IMR-90 (cell line): ENCODE data around the gene IL4. TPM values are rescaled to one million over a fixed set of nuclear protein-coding genes. Genes with fewer than 3 reads are reported as not detected.

Experiments
- ATAC-seq: fragments of 200-7000 bp; cut with Tn5 transposase; 2 replicates; pipeline ENCODE4 v1.9.1; 2020; ENCODE audit warnings: low read depth, mild to moderate bottlenecking, moderate library complexity
- BruUV-seq: library from RNA; stranded (reverse); fragments of 400-500 nt; replicated peaks from 2 replicates; lab custom pipeline; 2021; lab: Mats Ljungman, UMichigan
- CTCF ChIA-PET: fragments of 300-600 bp; formaldehyde crosslinking; extraction: SDS; loops from one replicate; lab custom pipeline; 2021; ENCODE audit warnings: antibody characterized with exemption; lab: Yijun Ruan, JAX
- POLR2A ChIA-PET: fragments of 300-600 bp; sonication (Branson Sonifier 250); formaldehyde crosslinking; loops from one replicate; lab custom pipeline; 2022; ENCODE audit warnings: antibody characterized with exemption; ENCODE audit not compliant: unreplicated experiment; lab: Charles Lee
- DNase-seq: peaks from one replicate; pipeline ENCODE4 v3.0.0; 2013
- H2AFZ ChIP-seq: replicated peaks from 2 replicates; pipeline ENCODE3; 2013; ENCODE audit warnings: low read length, mild to moderate bottlenecking; ENCODE audit not compliant: poor library complexity
- H2AK5ac ChIP-seq: 2 replicates; pipeline ENCODE4 v1.6.1; 2013; ENCODE audit warnings: low read depth, low read length, inconsistent platforms
- H2AK9ac ChIP-seq: replicated peaks from 2 replicates; pipeline ENCODE3; 2013; ENCODE audit warnings: mild to moderate bottlenecking, low read depth, low read length, moderate library complexity; ENCODE audit not compliant: poor library complexity
- H2BK120ac ChIP-seq: 2 replicates; pipeline ENCODE4 v1.6.1; 2013; ENCODE audit warnings: low read depth, low read length, inconsistent platforms
- H2BK15ac ChIP-seq: 3 replicates; pipeline ENCODE4 v1.6.1; 2013; ENCODE audit warnings: low read depth, low read length, inconsistent platforms
- H2BK20ac ChIP-seq: 2 replicates; pipeline ENCODE4 v1.6.1; 2013; ENCODE audit warnings: low read depth, mild to moderate bottlenecking, inconsistent platforms, low read length, moderate library complexity
- H2BK5ac ChIP-seq: 2 replicates; pipeline ENCODE4 v1.6.1; 2013; ENCODE audit warnings: mild to moderate bottlenecking, low read depth, low read length, inconsistent platforms; ENCODE audit not compliant: poor library complexity, severe bottlenecking
- H3K14ac ChIP-seq: replicated peaks from 2 replicates; pipeline ENCODE4 v1.6.1; 2013; ENCODE audit warnings: low read depth, low read length, inconsistent platforms
- H3K18ac ChIP-seq: 2 replicates; pipeline ENCODE4 v1.6.1; 2013; ENCODE audit warnings: low read depth, low read length, control low read depth
- H3K23ac ChIP-seq: 2 replicates; pipeline ENCODE4 v1.6.1; 2013; ENCODE audit warnings: low read depth, low read length, inconsistent platforms
- H3K27ac ChIP-seq: 2 replicates; pipeline ENCODE4 v1.5.1; 2013; ENCODE audit warnings: mild to moderate bottlenecking, control low read depth, low read length; ENCODE audit not compliant: insufficient read depth
- H3K27me3 ChIP-seq: 2 replicates; pipeline ENCODE4 v1.6.1; 2013; ENCODE audit warnings: low read length; ENCODE audit not compliant: control insufficient read depth, insufficient read depth
- H3K36me3 ChIP-seq: 2 replicates; pipeline ENCODE4 v1.6.1; 2013; ENCODE audit warnings: low read length, mixed read lengths; ENCODE audit not compliant: control insufficient read depth, insufficient read depth
- H3K4ac ChIP-seq: 2 replicates; pipeline ENCODE4 v1.6.1; 2013; ENCODE audit warnings: low read depth, low read length, inconsistent platforms
- H3K4me1 ChIP-seq: 2 replicates; pipeline ENCODE4 v1.6.1; 2013; ENCODE audit warnings: low read length, mixed read lengths; ENCODE audit not compliant: control insufficient read depth, insufficient read depth
- H3K4me2 ChIP-seq: 2 replicates; pipeline ENCODE4 v1.6.1; 2013; ENCODE audit warnings: low read depth, mild to moderate bottlenecking, control low read depth, low read length, moderate library complexity
- H3K4me3 ChIP-seq: 2 replicates; pipeline ENCODE4 v1.5.1; 2013; ENCODE audit warnings: low read depth, mild to moderate bottlenecking, control low read depth, low read length, moderate library complexity; ENCODE audit not compliant: insufficient read depth
- H3K56ac ChIP-seq: 2 replicates; pipeline ENCODE4 v1.6.1; 2013; ENCODE audit warnings: low read length, inconsistent platforms; ENCODE audit not compliant: insufficient read depth; ENCODE audit errors: extremely low read depth
- H3K79me1 ChIP-seq, 2 experiments: 2 replicates each; pipeline ENCODE4 v1.6.1; 2013; ENCODE audit warnings: low read length in 2 of 2, inconsistent platforms in 1 of 2, low read depth in 1 of 2
- H3K9ac ChIP-seq: 2 replicates; pipeline ENCODE4 v1.6.1; 2013; ENCODE audit warnings: low read depth, low read length, control low read depth
- H3K9me1 ChIP-seq: 2 replicates; pipeline ENCODE4 v1.6.1; 2013; ENCODE audit warnings: low read length, inconsistent platforms; ENCODE audit not compliant: insufficient read depth
- H3K9me3 ChIP-seq: 2 replicates; pipeline ENCODE4 v1.6.1; 2013; ENCODE audit warnings: low read length; ENCODE audit not compliant: control insufficient read depth, insufficient read depth
- H4K20me1 ChIP-seq: 2 replicates; pipeline ENCODE4 v1.6.1; 2013; ENCODE audit warnings: low read length, inconsistent platforms; ENCODE audit not compliant: insufficient read depth
- H4K5ac ChIP-seq: 2 replicates; pipeline ENCODE4 v1.6.1; 2013; ENCODE audit warnings: mild to moderate bottlenecking, low read depth, low read length, control low read depth
- H4K8ac ChIP-seq, 2 experiments: 2 replicates each; pipeline ENCODE4 v1.6.1; 2013; ENCODE audit warnings: low read depth in 2 of 2, low read length in 2 of 2, control low read depth in 1 of 2, inconsistent platforms in 1 of 2
- H4K91ac ChIP-seq: 2 replicates; pipeline ENCODE4 v1.6.1; 2013; ENCODE audit warnings: low read depth, low read length, inconsistent platforms; ENCODE audit not compliant: insufficient read depth
- BHLHE40 ChIP-seq: fragments of 150-350 bp; IDR thresholded peaks from 2 replicates; pipeline ENCODE4 v1.6.1; 2016; ENCODE audit warnings: mild to moderate bottlenecking, low read depth, low read length
- CEBPB ChIP-seq: IDR thresholded peaks from 2 replicates; pipeline ENCODE4 v1.6.1; 2012; ENCODE audit warnings: low read depth, low read length, improper control_type of control experiment
- CHD1 ChIP-seq: IDR thresholded peaks from 2 replicates; pipeline ENCODE4 v1.6.1; 2012; ENCODE audit warnings: low read depth, low read length, improper control_type of control experiment
- CTCF ChIP-seq: conservative IDR thresholded peaks from 2 replicates; pipeline ENCODE4 v1.5.1; 2012; ENCODE audit warnings: mild to moderate bottlenecking, low read depth, low read length, improper control_type of control experiment
- ELK1 ChIP-seq: fragments of 150-350 bp; IDR thresholded peaks from 2 replicates; pipeline ENCODE4 v1.6.1; 2016; ENCODE audit warnings: low read depth, mild to moderate bottlenecking, low read length, moderate library complexity, borderline replicate concordance
- FOS ChIP-seq: fragments of 150-350 bp; IDR thresholded peaks from 2 replicates; pipeline ENCODE4 v1.6.1; 2016; ENCODE audit warnings: low read depth, low read length
- MAFK ChIP-seq: IDR thresholded peaks from 2 replicates; pipeline ENCODE4 v1.6.1; 2012; ENCODE audit warnings: low read depth, low read length, improper control_type of control experiment
- MAZ ChIP-seq: IDR thresholded peaks from 2 replicates; pipeline ENCODE4 v1.6.1; 2012; ENCODE audit warnings: low read depth, mild to moderate bottlenecking, low read length, improper control_type of control experiment, moderate library complexity, borderline replicate concordance
- MXI1 ChIP-seq: IDR thresholded peaks from 2 replicates; pipeline ENCODE4 v1.6.1; 2012; ENCODE audit warnings: low read depth, mild to moderate bottlenecking, low read length, moderate library complexity, borderline replicate concordance
- NFE2L2 ChIP-seq: fragments of 150-350 bp; IDR thresholded peaks from 2 replicates; pipeline ENCODE4 v1.6.1; 2016; ENCODE audit warnings: low read depth, mild to moderate bottlenecking, low read length
- POLR2A ChIP-seq: IDR thresholded peaks from 2 replicates; pipeline ENCODE4 v1.6.1; 2012; ENCODE audit warnings: mild to moderate bottlenecking, low read depth, low read length
- RAD21 ChIP-seq: IDR thresholded peaks from 2 replicates; pipeline ENCODE4 v1.6.1; 2012; ENCODE audit warnings: low read length, improper control_type of control experiment
- RCOR1 ChIP-seq: IDR thresholded peaks from 2 replicates; pipeline ENCODE4 v1.6.1; 2012; ENCODE audit warnings: mild to moderate bottlenecking, low read length, improper control_type of control experiment; ENCODE audit not compliant: insufficient replicate concordance
- RFX5 ChIP-seq: IDR thresholded peaks from 2 replicates; pipeline ENCODE4 v1.8.0; 2012; ENCODE audit warnings: low read depth, mild to moderate bottlenecking, low read length, moderate library complexity
- SMC3 ChIP-seq: fragments of 150-350 bp; IDR thresholded peaks from 2 replicates; pipeline ENCODE4 v1.6.1; 2016; ENCODE audit warnings: low read depth, mild to moderate bottlenecking, antibody characterized with exemption, low read length, moderate library complexity
- WGBS, 2 experiments: methylation state at CpG; one replicate each; pipeline versions ENCODE4 v1.1.5 to v1.1.7; 2013; ENCODE audit warnings: missing lambda C conversion rate in 2 of 2; ENCODE audit not compliant: insufficient read length in 1 of 2; ENCODE audit errors: extremely low coverage in 2 of 2; 5-methylcytosine and 5-hydroxymethylcytosine counted together
- dilution Hi-C: fragments of 300-500 bp; cut with HindIII; formaldehyde crosslinking; loops from one replicate; pipeline ENCODE4 v1.14.3; 2018; ENCODE audit warnings: low sequenced_read_pairs; ENCODE audit not compliant: unreplicated experiment
- in situ Hi-C: fragments of 300-500 bp; cut with MboI; formaldehyde crosslinking; loops from 3 replicates; pipeline ENCODE4 v1.14.3; 2019; ENCODE audit warnings: low sequenced_read_pairs, inconsistent platforms, mixed read lengths
- intact Hi-C: fragments of 100-400 bp; cut with micrococcal nuclease; formaldehyde crosslinking; loops from 2 replicates; pipeline ENCODE4 v1.10.0; 2022
- polyA plus RNA-seq, 3 experiments: library from polyadenylated mRNA; depleted of rRNA; stranded (reverse); fragments of >200 nt; gene quantifications; 2 replicates each; pipeline ENCODE4 v1.2.3, GENCODE V29; 2012; ENCODE audit warnings: low replicate concordance in 1 of 3
- total RNA-seq: library from RNA; depleted of rRNA; stranded (reverse); fragments of >200 nt; gene quantifications from 2 replicates; pipeline ENCODE4 v1.2.3, GENCODE V29; 2012
- TF ChIP-seq, protein P1 (sequence below): fragments of 150-350 bp; IDR thresholded peaks from 2 replicates; pipeline ENCODE4 v1.6.1; 2017; ENCODE audit warnings: mild to moderate bottlenecking, antibody characterized with exemption, low read length, low read depth

Gene IL4
- total and polyA plus RNA-seq, 2 of the 4 experiments (the other 2 are of a cell fraction): not detected

DNA sequence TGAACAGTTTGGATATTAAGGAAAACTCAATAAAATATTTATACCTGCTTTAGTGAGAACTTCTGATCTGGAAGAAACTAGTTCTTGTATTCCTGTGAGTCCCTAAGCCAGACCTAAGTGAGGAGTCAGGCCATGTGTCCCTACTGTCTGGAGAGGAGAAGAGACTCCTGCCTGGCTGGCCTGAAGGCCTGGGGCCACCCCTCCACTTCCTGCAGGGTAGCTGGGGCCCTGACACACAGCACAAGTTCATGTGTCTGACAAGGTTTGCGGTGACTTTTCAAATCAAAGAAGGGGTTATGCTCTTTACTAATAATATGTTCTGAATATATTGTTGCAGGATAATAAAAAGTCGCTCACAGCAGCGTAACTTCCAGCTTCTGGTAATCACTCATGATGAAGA, 31.9 kb upstream of the IL4 start:
- no peaks in the 10 kb centered on the region for H3K9me3 ChIP-seq
- no peaks in the 10 kb centered on the region; the same call in 1 of the 2 replicates for H3K9me1 ChIP-seq
- intact Hi-C loops (no loop called here), in situ Hi-C loops (no loop called here), dilution Hi-C loops (no loop called here)
- no TSS peak for BruUV-seq
- H2BK20ac ChIP-seq: no peak overlapping the region
- no peak overlapping the region for H2AFZ ChIP-seq
- no peak overlapping the region for H2BK5ac ChIP-seq
- no peak overlapping the region for H3K56ac ChIP-seq
- no CpG with 5 or more reads among the region's 3 CpGs for WGBS, 2 experiments
- CTCF ChIA-PET: no interaction called here
- no peak overlapping the region for H4K91ac ChIP-seq
- no peak overlapping the region for H3K4ac ChIP-seq
- H4K20me1 ChIP-seq: no peaks in the 10 kb centered on the region
- no peak overlapping the region for H2AK5ac ChIP-seq
- no peak overlapping the region for H2BK120ac ChIP-seq
- H3K18ac ChIP-seq: no peak overlapping the region
- H3K27me3 ChIP-seq: no peaks in the 10 kb centered on the region
- no peak for TF ChIP-seq RCOR1
- no peak for TF ChIP-seq POLR2A
- no peak for TF ChIP-seq RAD21
- TF ChIP-seq NFE2L2: no peak
- no peak for TF ChIP-seq SMC3
- TF ChIP-seq, protein P1, sequence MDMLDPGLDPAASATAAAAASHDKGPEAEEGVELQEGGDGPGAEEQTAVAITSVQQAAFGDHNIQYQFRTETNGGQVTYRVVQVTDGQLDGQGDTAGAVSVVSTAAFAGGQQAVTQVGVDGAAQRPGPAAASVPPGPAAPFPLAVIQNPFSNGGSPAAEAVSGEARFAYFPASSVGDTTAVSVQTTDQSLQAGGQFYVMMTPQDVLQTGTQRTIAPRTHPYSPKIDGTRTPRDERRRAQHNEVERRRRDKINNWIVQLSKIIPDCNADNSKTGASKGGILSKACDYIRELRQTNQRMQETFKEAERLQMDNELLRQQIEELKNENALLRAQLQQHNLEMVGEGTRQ: no peak
- TF ChIP-seq MAZ: no peak
- no peak for TF ChIP-seq BHLHE40
- TF ChIP-seq FOS: no peak
- TF ChIP-seq ELK1: no peak
- no peak for TF ChIP-seq CEBPB
- no peak for TF ChIP-seq MAFK
- TF ChIP-seq RFX5: no peak
- TF ChIP-seq CTCF: no peak
- no peak for TF ChIP-seq CHD1
- TF ChIP-seq MXI1: no peak
- H3K4me3 ChIP-seq: no peak overlapping the region
- DNase-seq (no peak), ATAC-seq (no peak)
- no peak overlapping the region for H3K23ac ChIP-seq
- no peaks in the 10 kb centered on the region for H3K79me1 ChIP-seq
- H4K5ac ChIP-seq: no peak overlapping the region
- no peak overlapping the region for H3K4me2 ChIP-seq
- H2AK9ac ChIP-seq: no peak overlapping the region
- H4K8ac ChIP-seq: no peak overlapping the region
- H3K4me1 ChIP-seq: no peaks in the 10 kb centered on the region
- POLR2A ChIA-PET: no interaction called here
- H3K36me3 ChIP-seq: peaks cover 30% of the 10 kb centered on the region
- H2BK15ac ChIP-seq: no peak overlapping the region
- H3K9ac ChIP-seq: no peak overlapping the region
- H3K14ac ChIP-seq: no peak overlapping the region
- H3K27ac ChIP-seq: no peak overlapping the region
